Ishikawa (cell line): ENCODE results near the gene GNPTAB.

Experiments
- CEBPB ChIP-seq: IDR thresholded peaks from 2 replicates; pipeline ENCODE4 v1.6.1; 2012
- CREB1 ChIP-seq: IDR thresholded peaks from 2 replicates; pipeline ENCODE4 v1.6.1; 2012; ENCODE audit warnings: low read depth
- EGR1 ChIP-seq: IDR thresholded peaks from 2 replicates; pipeline ENCODE4 v1.6.1; 2012
- EP300 ChIP-seq: IDR thresholded peaks from 2 replicates; pipeline ENCODE4 v1.6.1; 2012; ENCODE audit warnings: borderline replicate concordance
- FOXM1 ChIP-seq: IDR thresholded peaks from 2 replicates; pipeline ENCODE4 v1.6.1; 2012; ENCODE audit warnings: low read depth, borderline replicate concordance
- MAX ChIP-seq: IDR thresholded peaks from 2 replicates; pipeline ENCODE4 v1.6.1; 2012
- NFIC ChIP-seq: IDR thresholded peaks from 2 replicates; pipeline ENCODE4 v1.6.1; 2012
- RAD21 ChIP-seq: IDR thresholded peaks from 2 replicates; pipeline ENCODE4 v1.6.1; 2012; ENCODE audit warnings: low read depth
- REST ChIP-seq: IDR thresholded peaks from 2 replicates; pipeline ENCODE4 v1.6.1; 2012; ENCODE audit warnings: low read depth, mild to moderate bottlenecking
- TAF1 ChIP-seq: IDR thresholded peaks from 2 replicates; pipeline ENCODE4 v1.6.1; 2012; ENCODE audit warnings: low read depth, mild to moderate bottlenecking
- TCF12 ChIP-seq: IDR thresholded peaks from 2 replicates; pipeline ENCODE4 v1.6.1; 2012; ENCODE audit warnings: low read depth
- TEAD4 ChIP-seq: IDR thresholded peaks from 2 replicates; pipeline ENCODE4 v1.6.1; 2012
- USF1 ChIP-seq: IDR thresholded peaks from 2 replicates; pipeline ENCODE4 v1.6.1; 2012
- YY1 ChIP-seq: IDR thresholded peaks from 2 replicates; pipeline ENCODE4 v1.6.1; 2012; ENCODE audit warnings: low read depth
- ZBTB7A ChIP-seq: IDR thresholded peaks from 2 replicates; pipeline ENCODE4 v1.6.1; 2012; ENCODE audit warnings: low read depth

Gene GNPTAB

GRCh38 chr12:101794574-101794973, 36.2 kb downstream of the GNPTAB start:
- no peak for TF ChIP-seq TAF1
- no peak for TF ChIP-seq TCF12
- TF ChIP-seq RAD21, result no peak
- TF ChIP-seq TEAD4, result no peak
- no peak for TF ChIP-seq NFIC
- no peak for TF ChIP-seq FOXM1
- TF ChIP-seq EP300, result no peak
- no peak for TF ChIP-seq CEBPB

GRCh38 chr12:101793401-101793800, 37.4 kb downstream of the GNPTAB start:
- TF ChIP-seq USF1 (no peak), ZBTB7A (no peak), REST (no peak), FOXM1 (no peak), TCF12 (no peak), EGR1 (no peak), MAX (no peak), NFIC (no peak)

- no peak for TF ChIP-seq MAX
- TF ChIP-seq EP300, result no peak
- no peak for TF ChIP-seq RAD21
- TF ChIP-seq CREB1, result no peak
- TF ChIP-seq TCF12, result no peak
- no peak for TF ChIP-seq ZBTB7A
- no peak for TF ChIP-seq TEAD4
- TF ChIP-seq TAF1, result no peak
- TF ChIP-seq REST, result no peak
- no peak for TF ChIP-seq CEBPB
- no peak for TF ChIP-seq YY1
- no peak for TF ChIP-seq FOXM1
Observed at GRCh38 chr12:101792046-101792931, 38.5 kb downstream of the GNPTAB start.

GRCh38 chr12:101789171-101789570, 41.6 kb downstream of the GNPTAB start:
- TF ChIP-seq USF1 (no peak), FOXM1 (no peak), TCF12 (no peak)

- TF ChIP-seq NFIC, result no peak
- TF ChIP-seq CREB1, result no peak
Observed at GRCh38 chr12:101785671-101786070, 45.1 kb downstream of the GNPTAB start.

- TF ChIP-seq FOXM1, result no peak
- TF ChIP-seq TEAD4, result no peak
- TF ChIP-seq REST, result no peak
- no peak for TF ChIP-seq CEBPB
- TF ChIP-seq TCF12, result no peak
- no peak for TF ChIP-seq ZBTB7A
- TF ChIP-seq EP300, result no peak
- no peak for TF ChIP-seq EGR1
- no peak for TF ChIP-seq USF1
- TF ChIP-seq YY1, result no peak
- no peak for TF ChIP-seq NFIC
- no peak for TF ChIP-seq MAX
- TF ChIP-seq TAF1, result no peak
- TF ChIP-seq CREB1, result no peak
- TF ChIP-seq RAD21, result no peak
Observed at GRCh38 chr12:101784376-101784775, 46.4 kb downstream of the GNPTAB start.
